GM12874 (cell line): Measurements from ENCODE around the gene LTA.

Experiments used
- CTCF ChIP-seq: IDR thresholded peaks from 2 replicates; pipeline ENCODE4 v1.5.1; 2011; ENCODE audit warnings: low read depth, mild to moderate bottlenecking, control low read depth, low read length, moderate library complexity; ENCODE audit not compliant: insufficient read depth

The LTA gene

GRCh38 chr6:31572041-31572911, at the start of gene LTA:
Gene LTA, plus strand, starts transcription at chr6:31572289. Its CDS starts 454 bp downstream, at chr6:31572743.
- no peak for TF ChIP-seq CTCF

GRCh38 chr6:31525553-31525931, 46.5 kb upstream of the LTA start:
- TF ChIP-seq CTCF: no peak

- TF ChIP-seq CTCF: no peak
Observed at GRCh38 chr6:31525932-31526591, 46.0 kb upstream of the LTA start.

- TF ChIP-seq CTCF: no peak
Observed at GRCh38 chr6:31528307-31528777, 43.7 kb upstream of the LTA start.

- no peak for TF ChIP-seq CTCF
Observed at GRCh38 chr6:31528821-31529328, 43.2 kb upstream of the LTA start, which contains the start of gene MCCD1. Gene MCCD1, plus strand, starts transcription at chr6:31528962. Its CDS starts 53 bp downstream, at chr6:31529015.

- no peak for TF ChIP-seq CTCF
Observed at GRCh38 chr6:31529329-31530150, 42.5 kb upstream of the LTA start.
